Measurements from ENCODE around the gene RPS2. TPM values are rescaled to one million over a fixed set of nuclear protein-coding genes. Genes with fewer than 3 reads are reported as not detected.

The RPS2 gene
- total and polyA plus RNA-seq, 8 donors = 1,832 to 2,607 (median 2,226) TPM

DNA sequence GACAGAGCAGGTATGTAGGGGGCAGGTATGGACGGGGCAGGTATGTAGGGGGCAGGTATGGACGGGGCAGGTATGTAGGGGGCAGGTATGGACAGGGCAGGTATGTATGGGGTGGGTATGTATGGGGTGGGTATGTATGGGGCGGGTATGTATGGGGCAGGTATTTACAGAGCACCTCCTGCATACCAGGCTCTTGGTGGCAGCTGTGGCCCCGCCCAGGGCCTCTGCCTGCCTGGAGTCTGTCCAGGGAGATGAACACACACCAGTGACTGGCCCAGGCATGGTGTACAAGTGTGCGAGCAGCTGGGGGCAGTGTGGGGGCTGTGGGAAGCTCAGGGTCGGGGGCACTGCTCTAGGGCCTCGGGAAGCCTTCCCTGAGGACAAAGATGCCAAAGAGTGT lies 14.6 kb downstream of the RPS2 start:
- TF ChIP-seq, protein P1, sequence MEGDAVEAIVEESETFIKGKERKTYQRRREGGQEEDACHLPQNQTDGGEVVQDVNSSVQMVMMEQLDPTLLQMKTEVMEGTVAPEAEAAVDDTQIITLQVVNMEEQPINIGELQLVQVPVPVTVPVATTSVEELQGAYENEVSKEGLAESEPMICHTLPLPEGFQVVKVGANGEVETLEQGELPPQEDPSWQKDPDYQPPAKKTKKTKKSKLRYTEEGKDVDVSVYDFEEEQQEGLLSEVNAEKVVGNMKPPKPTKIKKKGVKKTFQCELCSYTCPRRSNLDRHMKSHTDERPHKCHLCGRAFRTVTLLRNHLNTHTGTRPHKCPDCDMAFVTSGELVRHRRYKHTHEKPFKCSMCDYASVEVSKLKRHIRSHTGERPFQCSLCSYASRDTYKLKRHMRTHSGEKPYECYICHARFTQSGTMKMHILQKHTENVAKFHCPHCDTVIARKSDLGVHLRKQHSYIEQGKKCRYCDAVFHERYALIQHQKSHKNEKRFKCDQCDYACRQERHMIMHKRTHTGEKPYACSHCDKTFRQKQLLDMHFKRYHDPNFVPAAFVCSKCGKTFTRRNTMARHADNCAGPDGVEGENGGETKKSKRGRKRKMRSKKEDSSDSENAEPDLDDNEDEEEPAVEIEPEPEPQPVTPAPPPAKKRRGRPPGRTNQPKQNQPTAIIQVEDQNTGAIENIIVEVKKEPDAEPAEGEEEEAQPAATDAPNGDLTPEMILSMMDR (IDR thresholded peaks at IDR 0.05) = no peak
- Histone ChIP-seq H3K36me3 (no peaks in the 10 kb centered on the region), H3K4me3 (no peak overlapping the region), H3K27me3 (no peaks in the 10 kb centered on the region), H3K9me3 (no peaks in the 10 kb centered on the region), H3K4me1 (no peaks in the 10 kb centered on the region), H3K27ac (no peak overlapping the region)
- no peak for DNase-seq
- ATAC-seq = no peak
- intact Hi-C loops (cut with DNase I) = no loop called here

DNA sequence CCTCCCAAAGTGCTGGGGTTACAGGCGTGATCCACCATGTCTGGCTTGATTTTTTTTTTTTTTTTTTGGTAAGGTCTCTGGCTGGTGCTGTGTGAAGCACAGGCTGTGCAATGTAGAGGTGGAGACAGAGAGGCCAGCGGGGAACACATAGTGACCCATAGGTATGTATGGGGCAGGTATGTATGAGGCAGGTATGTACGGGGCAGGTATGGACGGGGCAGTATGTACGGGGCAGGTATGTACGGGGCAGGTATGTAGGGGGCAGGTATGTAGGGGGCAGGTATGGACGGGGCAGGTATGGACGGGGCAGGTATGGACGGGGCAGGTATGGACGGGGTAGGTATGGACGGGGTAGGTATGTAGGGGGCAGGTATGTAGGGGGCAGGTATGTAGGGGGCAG lies 15.1 kb downstream of the RPS2 start:
- no peak overlapping the region for H3K4me3 ChIP-seq
- H3K27me3 ChIP-seq = no peaks in the 10 kb centered on the region
- DNase-seq = no peak
- intact Hi-C loops (cut with DNase I) = no loop called here
- H3K4me1 ChIP-seq = no peaks in the 10 kb centered on the region
- TF ChIP-seq, protein P1 (IDR thresholded peaks at IDR 0.05) = no peak
- no peaks in the 10 kb centered on the region for H3K9me3 ChIP-seq
- no peak overlapping the region for H3K27ac ChIP-seq
- no peaks in the 10 kb centered on the region for H3K36me3 ChIP-seq
- no peak for ATAC-seq

GRCh38 chr16:1947369-1947670 lies 17.3 kb downstream of the RPS2 start:
- intact Hi-C loops (cut with DNase I) = no loop called here
- Histone ChIP-seq H3K36me3 (no peaks in the 10 kb centered on the region), H3K4me1 (peaks cover 2 to 10% of the 10 kb centered on the region in 2 donors), H3K27ac (no peak overlapping the region), H3K9me3 (no peaks in the 10 kb centered on the region), H3K27me3 (no peaks in the 10 kb centered on the region), H3K4me3 (no peak overlapping the region)
- ATAC-seq (no peak), DNase-seq (no peak)
- TF ChIP-seq, protein P1 (IDR thresholded peaks at IDR 0.05) = no peak

DNA sequence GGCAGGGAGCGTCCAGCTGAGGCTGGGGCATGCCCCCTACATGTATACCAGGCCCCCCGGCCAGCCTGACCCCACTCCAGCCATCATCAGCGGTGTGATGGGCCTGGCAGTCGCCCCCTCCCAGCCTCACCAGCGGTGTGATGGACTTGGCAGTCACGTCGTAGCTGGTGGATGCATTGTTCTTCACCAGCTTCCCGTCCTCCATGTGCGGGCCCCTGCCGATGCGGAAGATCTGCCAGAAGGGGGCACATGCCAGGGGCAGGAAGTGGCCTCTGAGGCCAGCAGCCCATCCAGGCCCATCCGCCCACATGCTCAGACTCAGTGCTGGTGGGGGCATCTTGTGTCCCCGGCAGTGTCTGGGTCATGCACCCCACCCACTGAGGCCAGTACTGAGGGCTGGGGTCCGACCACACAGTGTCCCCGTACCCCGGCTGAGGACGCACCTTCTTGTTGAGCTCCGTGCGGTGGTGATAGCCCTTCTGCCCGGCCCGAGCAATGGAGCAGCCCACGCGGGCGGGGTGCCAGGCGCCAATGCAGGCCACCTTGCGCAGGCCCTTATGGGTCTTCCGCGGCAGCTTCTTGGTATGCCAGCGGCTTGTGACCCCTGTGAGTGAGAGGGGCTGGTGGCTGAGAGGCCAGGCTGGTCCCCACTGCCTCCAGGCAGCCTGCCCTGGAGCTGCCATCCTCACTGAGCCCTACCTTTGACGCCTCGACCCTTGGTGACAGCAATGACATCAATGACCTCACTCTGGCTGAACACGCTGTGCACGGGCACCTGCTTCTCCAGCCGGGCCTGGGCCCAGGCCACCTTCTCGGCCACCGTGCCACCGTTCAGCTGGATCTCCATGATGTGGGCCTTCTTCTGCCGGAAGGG lies 17.9 kb downstream of the RPS2 start:
- Histone ChIP-seq H3K9me3 (no peaks in the 10 kb centered on the region), H3K27me3 (no peaks in the 10 kb centered on the region), H3K4me1 (peaks cover 6 to 16% of the 10 kb centered on the region in 2 donors), H3K4me3 (no peak overlapping the region), H3K36me3 (no peaks in the 10 kb centered on the region), H3K27ac (no peak overlapping the region)
- DNase-seq (no peak), ATAC-seq (no peak)
- intact Hi-C loops (cut with DNase I) = no loop called here
- TF ChIP-seq, protein P1 (IDR thresholded peaks at IDR 0.05) = no peak

DNA sequence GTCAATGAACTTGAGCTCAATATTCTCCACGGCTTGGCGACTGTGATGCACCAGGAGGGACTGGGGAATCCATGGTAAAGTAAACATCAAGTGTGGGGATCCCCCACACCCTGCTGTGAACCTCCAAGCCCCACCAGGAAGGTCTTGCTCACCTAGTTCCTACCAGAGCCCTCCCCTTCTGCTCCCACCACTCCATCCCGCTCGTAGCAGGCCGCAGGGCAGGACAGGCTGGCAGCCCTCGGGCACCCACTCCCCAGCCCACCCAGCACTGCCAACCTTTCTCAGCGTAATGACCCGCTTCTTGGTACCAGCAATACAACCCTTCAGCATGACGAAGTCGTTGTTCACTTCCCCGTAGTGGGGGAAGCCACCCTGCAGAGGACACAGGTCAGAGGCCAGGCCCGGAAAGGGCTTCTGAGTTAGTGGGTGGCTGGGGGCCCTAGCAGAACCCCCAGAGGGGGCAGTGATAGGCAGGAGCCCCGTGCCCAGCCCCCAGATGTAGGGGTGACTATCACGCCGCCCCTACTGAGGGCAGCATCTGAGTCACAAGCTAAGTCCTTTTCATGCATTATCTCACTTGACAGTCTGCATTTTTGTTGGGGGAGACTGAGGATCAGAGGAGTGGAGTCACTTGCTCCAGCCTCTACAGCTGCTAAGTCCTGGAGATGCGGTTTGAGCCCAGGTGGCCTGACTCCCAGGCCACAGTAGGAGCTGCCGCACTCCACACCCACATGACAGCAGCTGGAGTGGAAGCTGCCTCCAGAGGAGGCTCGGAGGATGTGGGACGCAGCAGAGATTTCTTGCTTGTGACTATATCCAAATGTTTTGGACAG lies 18.9 kb downstream of the RPS2 start:
- Histone ChIP-seq H3K27me3 (no peaks in the 10 kb centered on the region), H3K36me3 (peaks cover 0 to 6% of the 10 kb centered on the region in 2 donors), H3K4me3 (no peak overlapping the region), H3K27ac (no peak overlapping the region), H3K9me3 (no peaks in the 10 kb centered on the region), H3K4me1 (peaks cover 6 to 26% of the 10 kb centered on the region in 2 donors)
- ATAC-seq (no peak), DNase-seq (no peak)
- intact Hi-C loops (cut with DNase I) = no loop called here
- TF ChIP-seq, protein P1 (IDR thresholded peaks at IDR 0.05) = no peak
